D341Med (cell line): ENCODE measurements around the gene CCDC149.
A peak's percentile ranks its signal among the peaks of the same experiment; 100 is the strongest.
"Not testable (repeated sequence)": the region's sequence is repeated elsewhere in the genome, so short reads cannot be mapped to it uniquely, and the experiment has no call there.

Experiments
- DNase-seq: peaks from one replicate; pipeline ENCODE4 v3.0.0; 2012; ENCODE audit warnings: low spot score

CCDC149 gene

GRCh38 chr4:24917076-24917856 is 4.4 kb upstream of the CCDC149 start:
- no peak for DNase-seq

DNA sequence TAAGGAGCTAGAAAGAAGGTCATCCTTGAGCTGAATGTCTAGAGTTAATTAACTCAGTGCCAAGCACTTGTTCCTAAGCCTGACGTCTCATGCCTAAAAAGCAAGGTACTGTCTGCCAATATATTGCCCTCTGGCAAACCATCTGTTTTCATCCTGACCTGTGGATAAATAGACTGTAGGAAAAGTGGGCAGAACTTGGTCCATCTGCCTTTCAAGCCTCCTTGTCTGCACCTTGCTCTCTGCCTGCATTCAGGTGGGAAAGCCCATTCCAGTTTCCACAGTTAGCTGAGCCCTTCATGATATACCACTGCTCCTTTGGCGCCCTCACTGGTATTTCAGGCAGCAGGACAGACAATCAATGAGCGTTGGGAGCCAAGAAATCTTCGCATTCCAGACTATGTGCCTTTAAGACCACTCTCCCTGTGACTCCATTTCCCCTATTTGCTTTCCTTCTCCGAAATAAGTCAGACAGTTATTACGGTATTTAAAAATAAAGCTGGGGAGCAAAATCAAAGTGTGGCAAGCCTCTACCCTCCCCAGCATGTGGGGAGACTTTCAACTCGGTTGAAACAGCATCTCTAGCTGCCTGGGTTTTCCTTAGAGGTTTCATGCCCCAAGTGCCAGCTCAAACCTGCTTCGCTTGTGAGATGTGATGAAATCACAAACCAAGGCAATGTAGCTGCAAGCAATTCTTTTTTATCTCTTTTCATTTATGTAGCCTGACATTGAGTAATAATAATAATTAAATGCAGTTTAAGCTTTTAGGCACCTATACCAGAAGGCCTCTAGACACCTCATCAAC is 2.5 kb upstream of the CCDC149 start:
- DNase-seq, result peak; percentile 54

DNA sequence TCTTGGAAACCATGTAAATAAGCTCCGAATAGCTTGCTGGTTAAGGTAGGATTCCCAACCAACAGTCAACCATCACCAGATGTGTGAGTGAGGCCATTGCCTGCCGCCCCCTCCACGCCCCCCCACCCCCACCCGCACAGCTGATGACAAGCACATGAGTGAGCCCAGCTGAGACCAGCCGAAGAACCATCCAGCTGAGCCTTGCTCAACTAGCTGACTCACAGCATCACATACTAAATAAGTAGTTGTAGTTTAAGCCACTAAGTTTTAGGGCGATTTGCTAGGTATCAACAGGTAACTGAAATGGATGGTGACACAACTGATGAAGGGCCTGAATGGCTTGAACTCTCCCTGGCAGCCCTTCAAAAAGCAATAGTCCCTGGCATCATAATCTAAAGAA is 1.6 kb upstream of the CCDC149 start:
- no peak for DNase-seq

GRCh38 chr4:24913119-24913485 is 260 bp upstream of the CCDC149 start:
- no peak for DNase-seq

- DNase-seq, result no peak
Observed at GRCh38 chr4:24910499-24910898, 2.3 kb downstream of the CCDC149 start.

DNA sequence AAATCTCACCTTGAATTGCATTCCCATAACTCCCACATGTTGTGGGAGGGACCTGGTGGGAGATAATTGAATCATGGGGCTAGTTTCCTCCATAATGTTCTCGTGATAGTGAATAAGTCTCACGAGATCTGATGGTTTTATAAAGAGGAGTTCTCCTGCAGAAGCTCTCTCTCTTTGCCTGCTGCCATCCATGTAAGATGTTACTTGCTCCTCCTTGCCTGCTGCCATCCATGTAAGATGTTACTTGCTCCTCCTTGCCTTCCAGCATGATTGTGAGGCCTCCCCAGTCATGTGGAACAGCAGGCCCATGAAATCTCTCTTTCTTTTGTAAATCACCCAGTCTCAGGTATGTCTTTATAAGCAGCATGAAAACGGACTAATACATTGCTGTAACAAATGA is 3.2 kb downstream of the CCDC149 start:
- DNase-seq, result not testable (repeated sequence)

- DNase-seq, result no peak
Observed at GRCh38 chr4:24897639-24898038, 15.2 kb downstream of the CCDC149 start.

DNA sequence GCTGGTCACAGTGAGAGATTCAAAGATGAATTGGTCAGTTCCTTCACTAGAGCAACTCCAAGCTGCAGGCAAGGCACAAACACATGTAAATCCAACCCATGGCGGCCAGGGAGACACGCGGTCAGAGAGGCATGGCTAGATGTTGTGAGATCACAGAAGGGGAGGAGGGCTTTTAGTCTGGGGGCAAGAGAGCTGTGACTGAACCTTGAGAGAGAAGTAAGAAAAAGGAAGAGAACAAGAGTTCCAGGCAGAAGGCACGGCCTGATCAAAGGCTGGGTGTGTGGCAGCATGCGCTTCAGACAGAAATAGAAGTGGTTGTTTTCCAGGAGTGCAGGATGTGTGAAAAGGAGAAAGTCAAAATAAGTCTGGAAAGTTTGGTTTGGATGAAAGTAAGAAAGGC is 15.9 kb downstream of the CCDC149 start:
- DNase-seq, result no peak

- no peak for DNase-seq
Observed at GRCh38 chr4:24896056-24896455, 16.8 kb downstream of the CCDC149 start.

DNA sequence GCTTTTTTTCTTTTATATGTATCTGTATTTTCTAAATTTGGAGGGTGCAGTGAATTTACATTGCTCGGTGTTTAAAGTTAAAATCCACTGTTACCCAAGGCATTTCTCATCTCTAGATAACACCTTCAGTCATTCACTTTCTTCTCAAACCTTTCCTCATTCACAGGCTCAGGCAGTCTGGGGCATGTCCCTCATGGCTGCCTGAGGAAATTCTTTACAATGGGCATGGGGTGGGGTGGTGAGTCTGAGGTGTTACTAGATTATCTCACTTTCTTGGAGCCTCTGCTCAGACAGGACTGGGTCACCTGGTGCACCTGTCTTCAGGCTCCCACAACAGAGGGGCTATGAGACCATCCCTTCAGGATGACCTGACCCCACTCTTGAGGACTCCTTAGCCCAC is 17.4 kb downstream of the CCDC149 start:
- DNase-seq, result no peak

DNA sequence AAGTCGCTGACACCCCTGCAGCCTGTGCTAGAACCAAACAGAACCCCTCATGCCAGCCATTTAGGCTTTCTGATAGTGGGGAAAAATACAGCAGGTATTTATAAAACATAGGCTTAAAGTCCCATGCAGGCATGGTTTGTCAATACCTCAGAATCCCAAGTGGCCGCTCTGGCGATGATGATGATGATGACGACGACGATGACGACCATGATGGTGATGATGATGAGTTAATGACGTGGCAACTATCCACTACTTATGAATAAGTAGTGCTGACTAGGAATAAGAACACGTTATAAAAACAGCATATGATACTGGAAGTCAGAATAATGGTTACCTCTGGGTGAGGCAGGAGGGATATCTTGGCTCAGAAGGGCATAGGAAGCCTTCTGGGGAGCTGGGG is 18.0 kb downstream of the CCDC149 start:
- no peak for DNase-seq

DNA sequence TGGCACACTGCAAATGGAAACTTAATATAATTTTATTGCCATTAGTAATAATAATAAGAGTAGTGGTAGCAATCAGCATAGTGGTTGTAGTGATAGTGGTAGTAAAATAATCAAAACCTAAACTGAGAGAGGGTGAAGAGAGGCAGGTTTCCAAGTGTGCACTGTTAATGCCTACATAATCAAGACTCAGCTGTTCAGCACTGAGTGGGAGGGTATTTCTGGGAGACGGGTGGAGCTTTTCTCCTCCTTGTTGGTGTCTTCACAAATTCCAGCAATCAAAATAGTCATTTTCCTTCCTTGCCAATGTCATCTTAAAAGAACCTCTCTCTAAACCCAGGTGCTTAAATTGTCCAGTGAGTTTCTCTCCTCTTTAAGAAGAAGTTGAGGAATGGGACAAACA is 18.6 kb downstream of the CCDC149 start:
- DNase-seq, result no peak

DNA sequence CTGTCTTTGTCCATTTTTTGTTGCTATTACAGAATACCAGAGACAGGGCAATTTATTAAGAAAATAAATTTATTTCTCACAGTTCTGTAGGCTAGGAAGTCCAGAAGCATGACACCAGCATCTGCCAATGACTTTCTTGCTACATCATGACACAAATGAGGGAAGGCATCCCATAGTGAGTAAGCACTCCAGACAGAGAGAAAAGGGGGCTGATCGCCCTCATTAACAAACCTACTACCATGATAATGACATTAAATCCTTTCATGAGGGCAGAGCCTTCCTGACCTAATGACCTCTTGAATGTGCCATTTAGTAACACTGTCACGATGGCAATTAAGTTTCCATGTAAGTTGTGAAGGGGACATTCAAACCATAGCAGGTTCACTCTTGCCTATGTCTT is 20.1 kb downstream of the CCDC149 start:
- no peak for DNase-seq

DNA sequence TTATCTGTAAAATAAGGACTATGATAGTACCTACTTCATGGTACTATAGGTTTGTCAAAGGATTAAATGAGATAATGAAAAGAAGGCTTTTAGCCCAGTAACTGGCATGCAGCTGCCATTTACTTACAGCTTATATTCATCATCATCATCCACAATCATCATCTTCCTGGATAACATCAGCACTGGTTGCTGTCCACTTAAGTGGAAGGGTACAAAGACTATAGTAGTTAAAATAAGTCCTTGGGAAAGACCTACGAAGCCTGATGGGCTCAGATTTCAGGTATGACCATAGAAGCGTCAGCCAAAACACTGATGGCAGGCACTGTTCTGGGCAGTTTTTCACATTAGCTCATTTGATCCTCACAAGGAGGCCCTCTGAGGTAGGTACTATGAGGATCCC is 20.6 kb downstream of the CCDC149 start:
- DNase-seq, result no peak

DNA sequence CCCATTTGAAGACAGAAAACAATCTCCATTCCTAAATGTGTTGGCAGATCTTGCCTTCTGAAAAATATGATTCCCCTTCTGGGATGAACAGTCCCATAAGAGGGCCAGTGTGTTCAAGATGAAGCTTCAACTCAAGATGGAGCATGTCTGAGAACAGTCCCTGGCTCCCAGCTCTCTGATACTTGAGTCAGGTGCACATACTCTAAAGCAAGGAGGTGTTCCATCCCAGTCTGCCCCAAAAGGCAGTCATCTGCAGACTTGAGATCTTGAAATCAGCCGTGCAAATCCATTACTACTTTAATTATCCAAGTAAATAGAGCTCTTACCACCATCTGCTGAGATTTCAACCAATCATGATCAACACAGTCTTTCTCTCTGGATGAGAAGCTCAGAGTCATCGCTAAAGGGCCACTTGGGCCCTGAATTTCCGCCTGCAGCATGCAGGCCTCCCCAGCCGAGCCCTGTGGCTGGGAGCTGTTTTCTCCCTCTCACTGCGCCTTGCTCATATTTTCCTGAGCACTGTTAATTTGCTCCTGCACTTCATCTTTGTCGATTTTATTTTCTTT is 22.2 kb downstream of the CCDC149 start:
- no peak for DNase-seq

GRCh38 chr4:24889991-24890390 is 22.9 kb downstream of the CCDC149 start:
- no peak for DNase-seq

- no peak for DNase-seq
Observed at GRCh38 chr4:24888475-24889344, 24.1 kb downstream of the CCDC149 start.

GRCh38 chr4:24887881-24888430 is 24.9 kb downstream of the CCDC149 start:
- no peak for DNase-seq

DNA sequence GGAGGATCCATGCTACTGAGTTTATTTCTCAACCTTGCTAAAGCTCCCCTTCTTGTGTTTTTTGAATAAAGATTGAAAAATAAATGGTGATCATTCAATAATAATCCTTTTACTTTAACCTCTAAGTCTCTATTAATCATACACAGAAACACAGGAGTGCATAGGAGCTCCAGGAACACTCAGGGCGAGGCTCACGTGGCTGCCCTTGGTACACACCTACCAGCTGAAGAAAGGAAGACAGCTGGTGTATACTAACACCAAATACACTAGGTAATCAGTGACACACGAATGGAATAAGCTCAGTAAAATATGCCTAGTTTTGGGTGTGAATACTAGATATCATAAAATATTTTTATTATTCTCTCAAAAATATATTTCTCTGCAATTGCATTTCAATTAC is 26.2 kb downstream of the CCDC149 start:
- DNase-seq, result no peak

DNA sequence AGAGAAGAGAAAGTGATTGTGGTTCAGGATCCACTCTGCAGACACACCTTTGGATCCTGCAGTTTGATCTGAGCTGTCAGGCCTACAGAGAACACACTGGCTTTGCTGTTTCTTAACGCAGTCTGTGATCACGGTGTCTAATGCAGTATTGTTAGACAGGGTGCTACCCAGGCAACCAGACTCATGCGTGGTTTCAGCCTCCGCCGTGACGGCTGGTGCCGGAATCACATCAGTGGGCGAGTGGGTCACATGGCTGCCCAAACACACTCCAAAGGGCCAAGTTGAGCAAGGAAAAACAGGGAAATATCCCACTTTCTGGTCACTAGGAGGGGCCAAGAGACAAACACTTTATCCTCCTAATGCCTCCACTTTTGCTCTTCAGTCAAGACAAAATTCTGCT is 27.5 kb downstream of the CCDC149 start:
- no peak for DNase-seq

- no peak for DNase-seq
Observed at GRCh38 chr4:24884902-24885301, 27.9 kb downstream of the CCDC149 start.
